D341Med (cell line): ENCODE results near the gene TBX4.
"Not testable (repeated sequence)": the region's sequence is repeated elsewhere in the genome, so short reads cannot be mapped to it uniquely, and the experiment has no call there.

Experiments used
- DNase-seq: peaks from one replicate; pipeline ENCODE4 v3.0.0; 2012; ENCODE audit warnings: low spot score

The TBX4 gene

DNA sequence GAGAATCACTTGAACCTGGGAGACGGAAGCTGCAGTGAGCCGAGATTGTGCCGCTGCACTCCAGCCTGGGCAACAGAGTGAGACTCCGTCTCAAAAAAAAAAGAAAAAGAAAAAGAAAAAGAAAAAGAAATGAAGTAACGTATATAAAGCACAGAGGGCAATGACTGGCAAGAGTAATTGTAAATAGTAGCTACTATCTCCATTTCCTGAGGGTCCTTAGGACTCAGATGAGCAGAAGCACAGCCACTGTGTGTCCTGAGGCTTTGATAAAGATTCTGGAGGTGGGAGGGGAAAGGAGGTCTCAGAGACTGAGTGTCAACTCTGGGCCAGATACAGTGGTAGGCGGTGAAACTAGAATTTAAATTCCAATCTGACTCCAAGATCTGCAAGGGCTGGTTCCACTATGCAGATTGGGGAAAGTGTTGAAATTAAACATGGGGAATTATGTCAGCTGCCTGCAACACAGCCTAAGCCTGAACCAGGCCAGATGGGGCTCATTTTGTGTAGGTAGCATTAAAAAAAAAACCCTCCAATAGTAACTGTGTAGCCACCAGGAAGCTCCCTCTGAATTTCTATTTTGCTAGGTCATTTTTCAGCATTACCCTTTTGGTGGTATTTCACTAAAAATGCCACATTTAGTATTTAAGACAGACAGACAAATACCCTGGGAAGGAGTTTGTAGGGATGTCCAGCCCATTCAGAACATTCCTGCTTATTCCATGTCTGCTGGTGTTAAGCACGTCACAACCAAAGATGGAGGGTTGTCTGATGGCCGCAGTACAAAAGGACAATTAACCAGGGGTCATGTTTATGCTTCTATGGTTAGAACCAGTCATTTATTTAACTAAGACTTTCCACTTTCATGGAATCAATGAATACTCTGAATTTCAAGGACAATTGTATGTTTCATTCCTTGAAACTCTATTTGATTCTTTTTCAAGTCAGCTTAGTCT lies 46.1 kb downstream of the TBX4 start:
- no peak for DNase-seq

- no peak for DNase-seq
Measured at GRCh38 chr17:61499632-61500031, 47.4 kb downstream of the TBX4 start.

- no peak for DNase-seq
Measured at GRCh38 chr17:61500287-61500686, 48.1 kb downstream of the TBX4 start.

DNA sequence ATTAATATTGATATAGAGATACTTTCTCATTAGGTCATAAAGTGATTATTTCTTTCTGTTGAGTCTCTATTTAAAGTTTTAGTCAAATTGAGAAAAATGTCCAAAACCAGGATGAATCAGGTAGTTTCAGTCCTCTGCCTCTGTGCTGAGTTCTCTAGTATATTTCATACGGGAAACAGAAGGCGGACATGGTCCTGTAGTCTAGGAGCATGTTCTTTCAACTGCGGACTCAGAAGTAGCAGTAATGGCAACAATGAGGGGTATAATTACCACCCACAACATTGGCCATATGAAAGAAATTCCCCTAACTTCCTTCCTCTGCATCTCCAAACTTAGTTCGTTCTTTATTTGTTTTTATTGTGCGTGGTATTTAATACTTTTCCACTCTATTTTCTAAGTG lies 50.1 kb downstream of the TBX4 start:
- DNase-seq, result no peak

DNA sequence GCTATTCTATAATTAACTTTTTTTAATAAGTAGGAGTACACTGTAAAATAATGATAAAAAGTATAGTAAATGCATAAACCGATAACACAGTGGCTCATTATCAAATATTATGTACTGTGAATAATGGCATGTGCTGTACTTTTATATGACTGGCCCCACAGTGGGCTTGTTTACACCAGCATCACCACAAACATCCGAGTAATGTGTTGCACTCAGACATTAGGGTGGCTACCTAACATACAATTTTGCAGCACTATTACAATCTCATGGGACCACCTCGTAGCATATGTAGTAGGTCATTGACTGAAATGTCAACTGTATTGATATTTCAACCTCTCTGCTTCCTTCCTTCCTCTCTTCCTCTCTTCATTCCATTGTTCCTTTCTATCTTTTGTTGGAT lies 51.7 kb downstream of the TBX4 start:
- no peak for DNase-seq

DNA sequence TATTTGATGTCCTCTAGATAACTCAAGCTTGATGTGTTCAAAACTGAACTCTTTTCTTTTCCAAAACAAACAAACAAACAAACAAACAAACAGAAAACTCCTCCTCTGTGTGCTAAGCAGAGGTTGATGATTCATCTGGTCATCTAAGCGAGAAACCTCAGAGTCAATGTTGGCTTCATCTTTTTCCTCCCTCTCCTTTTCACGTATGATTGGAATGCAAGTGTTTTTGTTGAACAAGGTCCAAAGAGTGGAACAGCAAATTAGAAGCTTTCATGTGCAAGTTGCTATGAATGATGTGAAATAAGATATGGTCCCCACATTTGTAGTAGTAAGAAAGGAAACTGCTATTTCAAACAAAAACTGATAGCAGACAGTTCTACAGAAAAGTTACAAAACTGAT lies 52.5 kb downstream of the TBX4 start:
- DNase-seq, result no peak

DNA sequence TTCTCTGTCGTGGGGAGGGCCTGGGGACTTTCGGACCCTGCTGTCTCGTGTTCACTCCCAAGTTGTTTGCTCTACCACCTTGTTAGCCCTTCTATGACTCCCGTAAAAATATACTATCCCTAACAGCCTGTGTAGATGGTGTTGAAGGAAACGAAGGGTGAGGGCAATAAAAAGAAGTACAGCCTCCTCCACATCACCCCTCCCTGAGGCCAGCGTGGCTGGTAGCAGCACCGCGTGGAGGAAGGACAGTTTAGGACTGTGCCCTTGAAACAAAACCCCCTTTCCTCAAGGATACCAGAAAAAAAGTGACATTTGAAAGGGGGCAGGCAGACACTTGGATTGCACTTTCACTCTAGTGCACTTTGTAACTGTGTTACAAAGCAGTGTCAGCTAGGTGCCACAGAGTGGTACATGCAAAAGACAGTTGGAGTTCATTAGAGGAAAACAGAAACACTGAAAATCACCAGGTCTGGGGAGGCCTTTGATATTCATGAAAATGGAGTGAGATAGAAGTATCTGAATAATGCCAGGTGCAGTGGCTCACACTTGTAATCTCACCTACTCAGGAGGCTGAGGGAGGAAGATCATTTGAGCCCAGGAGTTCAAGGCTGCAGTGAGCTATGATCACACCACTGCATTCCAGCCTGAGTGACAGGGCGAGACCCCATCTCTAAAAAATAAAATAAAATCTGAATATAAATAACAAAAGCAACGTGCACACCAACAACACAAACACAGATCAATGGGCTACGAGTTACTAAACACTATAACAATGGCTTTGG lies 53.8 kb downstream of the TBX4 start:
- DNase-seq, result no peak

DNA sequence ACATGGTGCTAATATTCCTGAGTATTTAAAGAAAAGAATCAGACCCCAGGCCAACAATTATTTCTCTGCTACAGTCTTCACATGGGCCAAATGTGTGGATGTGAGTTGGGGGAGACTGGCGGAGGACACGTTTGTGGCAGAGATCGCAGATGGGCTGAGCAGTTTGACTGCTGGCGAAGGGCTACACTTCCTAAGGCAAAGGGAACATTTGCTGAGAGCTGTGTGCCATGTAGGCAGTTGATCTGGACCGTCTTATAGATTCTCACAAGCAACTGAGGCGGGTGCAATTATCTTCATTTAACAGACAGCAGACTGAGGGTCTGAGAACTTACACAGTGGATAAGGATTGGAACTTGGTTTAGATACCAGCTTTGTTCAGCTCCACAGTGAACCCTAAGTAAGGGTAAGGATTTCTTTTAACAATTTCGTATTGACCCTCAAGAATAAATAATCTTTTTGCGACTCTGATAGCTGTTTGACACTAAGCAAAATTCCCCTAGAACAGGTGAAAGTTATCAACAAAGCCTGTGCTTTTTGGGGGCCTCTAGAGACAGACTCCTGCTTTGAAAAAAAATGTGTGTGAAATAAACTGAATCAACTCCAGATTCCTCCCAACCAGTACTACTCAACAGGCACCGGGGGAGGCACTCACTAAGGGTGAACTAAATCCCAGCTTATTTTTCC lies 55.3 kb downstream of the TBX4 start:
- DNase-seq, result no peak

- no peak for DNase-seq
Measured at GRCh38 chr17:61508912-61509311, 56.7 kb downstream of the TBX4 start.

DNA sequence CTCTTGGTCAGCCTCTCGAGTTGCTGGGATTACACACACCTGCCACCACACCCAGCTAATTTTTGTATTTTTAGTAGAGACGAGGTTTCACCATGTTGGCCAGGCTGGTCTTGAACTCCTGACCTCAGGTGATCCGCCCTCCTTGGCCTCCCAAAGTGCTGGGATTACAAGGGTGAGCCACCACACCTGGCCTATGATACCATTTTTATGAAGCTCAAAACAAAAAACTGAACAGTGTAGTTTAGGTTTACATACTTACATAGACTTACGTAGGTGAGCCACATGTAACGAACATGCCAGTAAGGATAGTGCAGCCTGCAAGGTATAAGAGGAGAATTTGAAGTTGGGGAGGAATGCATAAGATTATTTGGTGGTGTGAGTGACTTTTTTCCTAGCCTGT lies 57.2 kb downstream of the TBX4 start:
- DNase-seq, result not testable (repeated sequence)

DNA sequence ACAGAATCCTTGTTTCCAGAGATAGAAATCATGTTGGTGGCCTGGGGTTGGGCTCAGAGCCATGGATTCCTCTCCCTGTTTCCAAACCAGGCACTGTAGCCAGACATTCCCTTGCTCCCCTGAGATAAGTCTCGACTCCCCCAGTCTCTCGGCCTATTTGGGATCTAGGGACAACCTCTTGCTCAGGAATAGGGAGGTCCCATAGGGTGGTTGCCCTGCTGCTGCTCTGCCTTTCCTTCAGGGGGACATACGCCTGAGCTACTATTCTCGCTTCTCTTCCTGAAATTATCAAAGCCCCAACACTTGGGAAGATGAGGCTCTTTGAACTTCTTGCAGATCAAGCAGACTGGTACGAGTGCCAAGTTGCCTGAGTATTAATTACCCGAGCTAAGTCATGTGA lies 58.0 kb downstream of the TBX4 start:
- no peak for DNase-seq

DNA sequence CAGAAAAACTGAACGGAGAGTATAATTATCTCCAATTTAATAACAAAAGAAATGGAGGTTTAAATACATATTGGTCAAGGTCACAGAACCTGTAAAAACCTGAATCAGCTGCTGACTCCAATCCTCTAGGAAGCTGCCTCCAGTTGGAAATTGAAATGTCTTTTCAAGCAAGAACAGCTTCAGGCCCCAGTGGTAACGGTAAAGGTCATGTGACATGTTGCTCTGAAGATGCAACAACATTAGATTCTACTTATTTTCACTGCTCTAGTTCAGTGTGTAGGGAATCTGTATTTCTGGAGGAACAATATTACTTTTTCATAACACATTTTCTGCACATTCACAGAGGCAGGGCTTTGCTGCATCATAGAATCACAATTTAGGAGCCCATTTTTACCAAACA lies 58.8 kb downstream of the TBX4 start:
- DNase-seq, result no peak

GRCh38 chr17:61511480-61512182 lies 59.4 kb downstream of the TBX4 start:
- no peak for DNase-seq

DNA sequence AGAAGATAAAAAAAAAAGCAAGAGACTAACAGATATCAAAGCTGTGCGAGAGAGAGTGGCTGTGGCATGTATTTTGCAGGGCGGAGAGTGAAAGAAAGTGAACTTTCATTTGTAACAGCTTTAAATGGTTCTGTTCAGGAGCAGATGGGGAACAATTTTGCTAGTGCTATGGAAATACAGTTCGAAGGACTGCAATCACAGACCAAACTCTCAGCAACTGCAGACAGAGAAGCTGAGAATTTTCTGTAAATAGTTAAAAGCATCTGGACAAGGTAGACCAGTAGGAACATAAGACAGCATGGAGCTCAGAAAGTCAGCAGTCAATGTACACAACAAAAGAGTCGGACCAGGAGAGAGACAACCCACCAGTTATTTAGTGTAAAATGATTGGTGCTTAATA lies 62.3 kb downstream of the TBX4 start:
- no peak for DNase-seq

DNA sequence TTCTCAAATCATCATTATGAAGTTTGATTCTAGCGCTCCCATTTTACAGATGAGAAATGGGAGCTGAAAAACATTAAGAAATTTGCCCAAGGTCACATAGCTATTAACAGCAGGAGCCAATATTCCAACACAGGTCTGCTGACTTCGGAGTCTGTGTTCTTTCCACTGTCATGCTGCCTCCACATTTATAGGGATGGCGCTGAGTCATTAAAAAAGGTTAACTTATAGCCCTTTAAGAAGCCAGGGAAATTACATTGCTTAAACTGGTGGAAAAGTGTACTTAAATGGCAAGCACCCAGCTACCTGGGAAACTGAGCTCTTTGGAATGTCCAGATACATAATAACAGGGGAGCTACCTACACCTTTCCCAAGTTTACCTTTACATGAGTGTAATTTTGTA lies 65.0 kb downstream of the TBX4 start:
- DNase-seq, result no peak

- DNase-seq, result no peak
Measured at GRCh38 chr17:61517843-61518606, 65.8 kb downstream of the TBX4 start.

DNA sequence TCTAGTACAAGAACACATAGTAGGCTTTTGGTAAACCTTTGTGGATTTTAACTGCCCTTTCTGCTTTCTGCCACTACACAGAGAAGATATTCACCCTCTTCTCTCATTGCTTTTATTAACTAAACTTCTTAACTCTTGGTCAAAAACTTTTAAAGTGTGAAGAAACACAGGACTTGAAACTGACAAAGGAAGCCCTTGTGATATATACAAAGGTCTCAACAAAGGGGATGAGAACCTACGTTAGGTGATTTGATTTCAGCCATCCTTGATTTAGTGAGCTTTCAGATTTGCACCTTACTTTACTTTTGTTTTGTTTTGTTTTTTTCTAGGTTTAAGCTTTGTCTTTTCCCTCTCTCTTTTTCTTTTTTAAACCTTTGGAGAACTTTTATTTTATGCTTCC lies 66.9 kb downstream of the TBX4 start:
- DNase-seq, result no peak

DNA sequence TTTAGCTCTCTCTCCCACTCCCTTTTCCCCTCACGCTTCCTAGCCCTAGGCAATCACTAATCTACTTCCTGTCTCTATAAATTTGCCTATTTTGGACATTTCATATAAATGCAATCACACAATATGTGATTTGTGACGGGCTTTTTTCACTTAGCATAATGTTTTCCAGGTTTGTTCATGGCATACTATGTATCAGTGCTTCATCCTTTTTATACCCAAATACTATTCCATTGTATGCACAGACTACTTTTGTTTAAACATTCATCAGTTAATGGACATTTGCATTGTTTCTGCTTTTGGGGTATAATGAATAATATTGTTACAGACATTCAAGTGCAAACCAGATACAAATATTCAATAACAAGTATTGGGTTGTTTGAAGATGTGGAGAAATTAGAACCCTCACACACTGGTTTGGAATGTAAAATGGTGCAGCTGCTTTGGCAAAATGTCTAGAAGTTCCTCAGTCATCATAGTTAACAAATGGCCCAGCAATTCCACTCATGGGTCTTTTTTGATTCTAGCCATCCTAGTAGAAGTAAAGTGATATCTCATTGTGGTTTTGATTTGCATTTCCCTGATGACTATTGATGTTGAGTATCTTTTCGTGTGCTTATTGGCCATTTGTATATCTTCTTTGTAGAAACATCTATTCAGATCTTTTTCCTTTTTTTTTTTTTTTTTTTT lies 67.7 kb downstream of the TBX4 start:
- DNase-seq, result no peak

- no peak for DNase-seq
Measured at GRCh38 chr17:61520897-61521296, 68.7 kb downstream of the TBX4 start.

DNA sequence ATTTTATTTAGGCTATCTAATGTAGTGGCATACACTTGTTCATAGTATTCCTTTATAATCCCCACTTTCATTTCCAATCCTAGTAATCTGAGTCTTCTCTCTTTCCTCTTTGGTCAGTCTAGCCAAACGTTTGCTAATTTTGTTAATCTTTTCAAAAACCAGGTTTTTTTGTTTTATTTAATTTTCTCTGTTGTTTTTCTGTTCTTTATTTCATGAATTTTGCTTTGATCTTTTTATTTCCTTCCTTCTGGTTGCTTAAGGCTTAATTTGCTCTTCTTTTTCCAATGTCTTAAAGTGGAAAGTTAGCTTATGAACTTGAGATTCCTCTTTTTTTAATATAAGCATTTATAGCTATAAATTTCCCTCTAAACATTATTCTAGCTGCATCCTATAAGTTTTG lies 69.9 kb downstream of the TBX4 start:
- no peak for DNase-seq

DNA sequence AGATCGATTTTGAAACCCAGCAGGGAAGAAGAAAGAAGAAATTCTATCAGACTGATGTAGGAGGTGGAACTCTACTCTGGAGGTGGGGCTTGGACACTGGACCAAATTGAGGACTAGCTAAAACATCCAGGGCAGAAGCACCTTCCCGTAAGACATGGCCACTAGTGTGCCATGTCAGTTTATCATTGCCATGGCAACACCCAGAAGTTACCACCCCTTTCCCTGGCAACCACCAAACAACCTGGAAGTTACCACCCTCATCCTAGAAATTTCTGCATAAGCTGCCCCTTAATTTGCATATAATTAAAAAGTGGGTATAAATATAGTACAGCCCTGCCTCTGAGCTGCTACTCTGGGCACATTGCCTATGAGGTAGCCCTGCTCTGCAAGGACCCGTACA lies 72.1 kb downstream of the TBX4 start:
- DNase-seq, result no peak
